Stimulated activated CD4-positive, alpha-beta T cell treated with anti-CD3 and anti-CD28 coated beads, Interleukin-12 subunit alpha, Interleukin-12 subunit beta, amount 100 ng/mL, for 24 hours (primary cell): ENCODE data around the gene VWA5A.

Source experiments
- DNase-seq, 2 experiments: peaks; one replicate each; pipeline ENCODE4 v3.0.0-alpha.2; 2020; ENCODE audit warnings: low read depth in 2 of 2

Gene VWA5A, protein sequence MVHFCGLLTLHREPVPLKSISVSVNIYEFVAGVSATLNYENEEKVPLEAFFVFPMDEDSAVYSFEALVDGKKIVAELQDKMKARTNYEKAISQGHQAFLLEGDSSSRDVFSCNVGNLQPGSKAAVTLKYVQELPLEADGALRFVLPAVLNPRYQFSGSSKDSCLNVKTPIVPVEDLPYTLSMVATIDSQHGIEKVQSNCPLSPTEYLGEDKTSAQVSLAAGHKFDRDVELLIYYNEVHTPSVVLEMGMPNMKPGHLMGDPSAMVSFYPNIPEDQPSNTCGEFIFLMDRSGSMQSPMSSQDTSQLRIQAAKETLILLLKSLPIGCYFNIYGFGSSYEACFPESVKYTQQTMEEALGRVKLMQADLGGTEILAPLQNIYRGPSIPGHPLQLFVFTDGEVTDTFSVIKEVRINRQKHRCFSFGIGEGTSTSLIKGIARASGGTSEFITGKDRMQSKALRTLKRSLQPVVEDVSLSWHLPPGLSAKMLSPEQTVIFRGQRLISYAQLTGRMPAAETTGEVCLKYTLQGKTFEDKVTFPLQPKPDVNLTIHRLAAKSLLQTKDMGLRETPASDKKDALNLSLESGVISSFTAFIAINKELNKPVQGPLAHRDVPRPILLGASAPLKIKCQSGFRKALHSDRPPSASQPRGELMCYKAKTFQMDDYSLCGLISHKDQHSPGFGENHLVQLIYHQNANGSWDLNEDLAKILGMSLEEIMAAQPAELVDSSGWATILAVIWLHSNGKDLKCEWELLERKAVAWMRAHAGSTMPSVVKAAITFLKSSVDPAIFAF

DNA sequence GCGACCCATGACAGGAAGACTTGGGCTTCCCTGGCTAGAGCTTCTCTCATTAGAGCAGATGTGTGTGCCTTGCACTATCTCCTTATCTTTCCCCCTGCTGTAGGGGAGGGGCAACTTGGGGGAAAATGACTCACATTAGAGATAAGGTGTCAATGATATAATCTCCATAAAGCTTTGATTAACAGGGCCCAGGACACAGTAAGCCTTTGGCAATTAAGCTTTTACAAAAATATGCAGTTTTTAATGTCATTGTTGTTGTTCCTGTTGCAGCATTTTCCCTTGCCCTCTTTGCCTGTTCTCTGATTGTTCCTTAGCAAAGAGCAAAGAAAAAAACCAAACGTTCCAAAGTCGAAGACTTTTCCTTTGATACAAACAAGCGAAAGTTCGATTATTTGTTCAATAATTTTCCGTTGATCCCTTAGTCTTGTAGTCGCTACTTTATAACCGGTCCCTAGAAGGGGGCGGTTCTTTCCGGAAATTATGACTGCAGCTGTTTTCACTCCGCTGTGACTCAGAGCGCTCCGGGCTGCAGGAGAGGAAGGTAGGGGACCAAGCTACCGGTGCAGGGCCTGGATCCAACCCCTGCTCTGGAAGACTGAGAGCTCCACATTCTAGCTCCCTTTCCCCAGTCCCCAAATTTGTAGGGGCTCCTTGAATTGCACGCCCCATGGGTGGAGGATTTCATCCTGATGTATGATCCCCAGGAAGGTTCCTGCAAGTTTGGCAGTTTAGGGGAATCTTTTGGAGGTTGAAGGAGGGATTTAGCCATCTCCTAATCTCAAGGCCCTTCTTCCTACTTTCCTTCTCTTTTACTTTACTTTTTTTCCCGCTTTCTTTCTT, at the start of gene VWA5A:
Gene VWA5A, plus strand, starts transcription at position 509 of the 840 bp plus-strand sequence. CDS start 2,062 bp downstream, outside the sequence.
- peak; percentile 64 to 76 for DNase-seq

DNA sequence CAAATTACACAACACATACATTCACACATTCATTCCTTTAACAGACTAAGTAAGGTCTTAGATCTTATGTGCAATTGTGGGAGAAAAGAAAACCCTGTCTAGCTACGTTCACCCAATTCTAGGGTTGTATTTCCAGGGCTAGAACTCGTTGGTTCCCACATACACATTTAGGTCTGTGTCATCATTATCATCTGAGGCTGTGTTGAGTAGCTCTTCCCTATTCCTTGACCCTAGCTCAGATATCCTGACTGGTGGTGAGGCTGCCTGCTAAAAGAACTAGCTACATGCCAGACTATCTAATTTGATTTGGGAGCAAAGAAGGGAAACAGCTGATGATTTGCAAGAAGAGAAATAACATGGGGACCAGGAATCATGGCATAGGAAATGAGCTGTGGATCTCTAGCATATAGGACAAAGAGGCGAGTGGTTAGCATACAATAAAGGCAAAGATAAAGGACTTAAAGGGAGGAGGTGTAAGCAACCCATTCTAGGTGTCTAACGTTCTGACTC, 46.6 kb upstream of the VWA5A start:
- no peak for DNase-seq

DNA sequence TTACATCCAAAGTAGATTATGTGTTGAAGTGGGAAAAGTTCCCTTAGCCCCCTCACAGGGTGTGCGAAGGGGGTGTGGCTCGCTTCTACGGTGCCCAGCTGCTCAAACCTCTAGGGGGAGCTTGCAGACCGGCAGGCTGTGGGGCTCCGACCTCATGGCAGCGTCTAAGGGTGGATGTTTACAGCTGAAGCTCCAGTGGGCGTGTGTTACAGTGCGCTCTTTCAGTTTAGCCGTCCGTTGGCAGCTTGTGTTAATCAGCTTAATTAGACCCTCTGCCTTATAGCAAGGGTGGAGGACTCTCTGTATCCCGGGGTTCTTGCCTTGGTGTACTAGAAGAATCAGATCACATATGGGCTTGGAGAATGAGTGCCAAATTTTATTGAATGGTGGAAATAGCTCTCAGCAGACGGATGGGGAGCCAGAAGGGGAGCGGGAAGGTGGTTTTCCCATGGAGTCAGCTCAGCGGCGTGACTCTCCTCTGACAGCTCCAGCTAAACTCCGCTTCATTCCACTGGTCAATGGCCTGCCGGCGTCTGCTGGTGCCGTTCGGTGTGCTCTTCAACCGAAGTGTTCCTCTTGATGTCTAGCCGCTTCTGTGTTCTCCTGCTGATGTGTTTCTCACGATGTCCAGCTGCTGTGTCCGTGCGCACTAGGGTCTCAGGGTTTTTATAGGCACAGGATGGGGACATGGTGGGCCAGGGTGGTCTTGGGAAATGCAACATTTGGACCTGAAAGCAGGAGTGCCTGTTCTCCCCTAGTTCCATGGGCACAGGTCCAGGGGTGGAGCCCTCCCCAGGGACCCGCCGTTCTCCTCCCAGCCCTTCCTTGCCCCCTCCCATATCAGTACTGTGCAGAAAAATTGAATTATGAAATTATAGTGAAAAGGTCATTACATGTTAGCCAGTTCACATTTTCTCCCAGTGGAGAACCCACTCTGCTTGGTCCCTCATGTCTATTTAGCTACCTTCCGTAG, 45.5 kb upstream of the VWA5A start:
- DNase-seq: peak in 1 of 2 experiments; percentile 16

GRCh38 chr11:124070915-124071622, 44.2 kb upstream of the VWA5A start:
- peak; percentile 34 to 57 for DNase-seq

DNA sequence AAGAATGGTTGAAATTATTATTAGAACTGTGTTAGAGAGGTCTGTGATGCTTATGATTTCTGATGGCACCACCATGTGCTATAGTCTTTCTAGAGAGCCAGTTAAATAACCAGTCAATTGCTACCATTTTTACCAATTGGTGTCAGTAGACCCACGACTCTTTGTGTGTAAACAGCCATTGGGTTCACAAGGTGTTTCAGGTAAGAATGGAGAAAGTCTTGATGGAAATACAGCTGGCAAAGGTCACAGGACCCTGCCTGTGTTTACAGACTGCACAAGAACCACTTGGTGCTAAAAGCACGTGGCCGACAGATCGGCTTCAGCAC, 43.7 kb upstream of the VWA5A start:
- DNase-seq: no peak

DNA sequence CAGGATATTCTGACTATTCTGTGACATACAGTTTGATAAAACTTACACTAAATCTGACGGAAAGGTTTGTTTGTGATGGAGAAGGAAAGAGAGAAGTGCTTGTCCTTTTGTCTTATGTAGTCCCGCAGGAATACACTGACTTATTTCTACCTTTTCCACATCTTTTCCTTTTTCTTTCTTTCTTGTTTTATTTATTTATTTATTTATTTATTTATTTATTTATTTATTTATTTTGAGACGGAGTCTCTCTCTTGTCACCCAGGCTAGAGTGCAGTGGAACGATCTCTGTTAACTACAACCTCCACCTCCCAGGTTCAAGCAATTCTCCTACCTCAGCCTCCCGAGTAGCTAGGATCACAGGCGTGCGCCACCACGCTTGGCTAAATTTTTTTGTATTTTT, 43.1 kb upstream of the VWA5A start:
- DNase-seq: no peak

GRCh38 chr11:124074554-124074953, 40.7 kb upstream of the VWA5A start:
- no peak for DNase-seq

DNA sequence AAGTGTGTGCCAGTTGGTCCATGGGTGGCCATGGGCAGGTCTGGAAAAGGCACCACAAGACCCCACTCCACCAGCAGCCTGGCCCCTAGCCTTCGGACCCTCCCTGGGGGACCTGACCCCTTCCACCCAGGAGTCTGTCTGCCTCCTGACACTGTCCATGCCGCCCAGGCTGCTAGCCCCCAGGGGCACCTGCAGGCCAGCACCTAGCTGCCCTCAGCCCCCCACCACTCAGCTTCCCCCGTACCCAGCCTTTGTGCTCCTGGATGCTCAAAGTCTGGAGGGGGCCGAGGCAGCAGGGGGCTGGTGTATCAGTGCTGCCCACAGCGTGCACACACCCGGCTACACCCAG, 39.8 kb upstream of the VWA5A start:
- DNase-seq: no peak

DNA sequence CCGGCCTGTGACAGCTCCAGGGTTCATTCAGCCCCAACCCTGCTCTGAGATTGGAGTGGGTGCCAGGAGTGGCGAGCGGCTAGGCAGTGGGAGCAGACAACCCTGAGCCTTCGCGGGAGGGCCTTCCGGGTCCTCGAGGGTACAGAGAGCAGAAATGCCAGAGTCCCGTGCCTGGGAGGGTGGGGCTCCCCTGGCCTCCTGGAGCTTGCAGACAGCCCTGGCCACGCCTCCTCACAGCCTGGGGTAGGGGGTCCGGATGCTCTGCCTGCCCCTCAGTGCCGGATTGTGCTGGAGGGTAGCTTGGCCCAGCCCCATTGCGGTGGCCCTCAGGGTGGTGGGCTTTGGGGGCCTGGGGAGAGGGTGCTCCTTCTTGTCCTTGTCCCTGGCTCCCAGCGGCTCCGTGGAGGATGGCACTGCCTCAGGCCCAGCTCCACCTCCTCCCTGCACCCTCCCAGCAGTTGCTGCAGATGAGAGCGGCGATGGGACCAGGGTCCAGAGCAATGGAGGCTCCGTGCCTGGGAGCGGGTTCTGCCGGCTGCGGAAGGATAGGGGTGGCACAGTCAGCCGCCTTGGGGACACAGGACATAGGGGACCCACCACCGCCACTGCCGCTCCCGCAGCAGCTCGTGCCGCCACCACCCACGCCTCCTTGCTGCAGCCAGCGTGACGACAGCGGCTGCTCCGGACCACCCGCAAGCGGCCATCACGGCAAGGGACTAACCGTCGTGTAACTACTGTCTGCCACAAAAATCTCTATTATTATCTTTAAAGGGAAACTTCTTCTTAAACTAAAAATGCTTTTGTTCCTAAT, 39.2 kb upstream of the VWA5A start:
- peak in 1 of 2 experiments; percentile 5 for DNase-seq

DNA sequence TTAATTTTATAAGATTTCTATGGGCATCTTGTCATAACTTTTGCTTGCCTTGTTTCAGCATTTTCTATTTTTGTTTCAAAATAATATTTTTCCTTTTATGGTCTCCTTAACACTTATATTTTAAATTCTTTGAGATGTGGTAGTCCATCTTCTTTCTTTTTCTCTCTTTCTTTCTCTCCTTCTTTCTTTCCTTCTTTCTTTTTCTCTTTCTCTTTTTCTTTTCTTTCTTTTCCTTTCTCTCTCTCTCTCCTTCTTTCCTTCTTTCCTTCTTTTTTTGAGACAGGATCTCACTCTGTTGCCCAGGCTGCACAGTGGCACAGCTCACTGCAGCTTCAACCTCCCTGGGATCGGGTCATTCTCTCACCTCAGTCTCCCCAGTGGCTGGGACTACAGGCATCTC, 38.0 kb upstream of the VWA5A start:
- DNase-seq: no peak

DNA sequence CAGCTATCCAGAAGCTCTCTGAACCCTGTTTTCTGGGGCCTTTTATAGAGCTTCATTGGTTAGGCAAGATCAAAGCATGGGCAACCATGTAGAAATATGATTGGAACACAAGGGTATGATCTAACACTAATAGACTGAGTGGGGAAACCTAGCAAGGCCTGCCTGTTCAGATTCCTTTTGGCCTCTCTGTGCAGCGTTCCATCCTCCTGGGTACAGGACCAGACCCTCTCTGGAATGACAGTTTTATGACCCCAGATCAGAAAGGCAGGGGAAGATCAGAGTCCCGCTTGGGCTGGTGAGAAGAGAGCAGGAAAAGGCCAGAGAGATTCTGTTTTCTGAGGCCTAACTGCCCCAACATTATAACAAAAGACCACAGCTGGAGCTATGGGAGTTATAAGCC, 36.7 kb upstream of the VWA5A start:
- no peak for DNase-seq

GRCh38 chr11:124079631-124080326, 35.5 kb upstream of the VWA5A start:
- DNase-seq: no peak

GRCh38 chr11:124080327-124081001, 34.8 kb upstream of the VWA5A start:
- DNase-seq: no peak

DNA sequence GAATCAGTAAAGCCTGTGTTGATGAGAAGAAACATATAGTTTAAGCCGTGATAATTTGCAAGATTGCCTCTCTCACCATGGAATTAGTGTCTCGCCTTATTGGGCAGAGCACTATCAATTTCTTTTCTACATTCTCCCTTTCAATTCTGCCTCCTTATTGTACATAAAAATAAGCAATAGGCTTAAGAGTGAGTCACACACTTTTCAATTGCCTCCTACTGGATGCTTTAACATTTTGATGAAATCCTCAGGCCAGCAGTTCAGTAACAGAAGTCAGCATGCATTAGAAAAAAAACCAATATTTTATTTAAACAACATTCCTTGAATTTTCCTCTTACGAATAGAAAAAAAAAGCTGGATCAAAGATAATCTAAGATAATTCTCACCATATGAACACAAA, 33.8 kb upstream of the VWA5A start:
- DNase-seq: no peak

DNA sequence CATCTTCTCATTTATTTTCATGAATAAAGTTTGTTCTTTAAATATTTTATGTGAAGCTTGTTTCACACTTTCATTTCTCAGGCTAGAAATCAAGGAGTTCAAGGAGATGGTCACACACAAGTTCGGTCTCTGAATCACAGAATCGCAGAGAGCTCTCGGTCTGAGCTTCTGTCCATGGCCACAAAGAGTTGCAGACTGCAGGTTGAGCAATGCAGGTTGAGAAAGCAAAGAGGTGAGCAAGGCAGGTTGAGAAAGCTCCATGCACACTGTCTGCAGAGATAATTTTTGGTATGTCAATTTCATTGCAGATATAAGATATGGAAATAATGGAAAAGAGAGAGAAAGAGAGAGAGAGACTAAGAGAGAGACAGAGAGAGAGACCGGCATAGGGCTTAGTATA, 32.9 kb upstream of the VWA5A start:
- no peak for DNase-seq

- no peak for DNase-seq
These were observed 29.7 kb upstream of the VWA5A start for GRCh38 chr11:124085583-124085982.

- DNase-seq: no peak
These were observed 29.0 kb upstream of the VWA5A start for GRCh38 chr11:124085997-124086846.
